Central memory CD8-positive, alpha-beta T cell (primary cell): Measurements from ENCODE around the gene CXCR5.

ENCODE experiments used
- ATAC-seq: fragments of 150-1000 bp; cut with Tn5 transposase; replicated peaks from 2 replicates; pipeline ENCODE4 v1.10.0; 2022; ENCODE audit warnings: mild to moderate bottlenecking, moderate FRiP score, moderate number of reproducible peaks; ENCODE audit not compliant: poor library complexity, severe bottlenecking; ENCODE audit errors: extremely low read depth
- DNase-seq, 2 donors: peaks; one replicate each; pipeline ENCODE4 v3.0.0; 2021; ENCODE audit warnings: low spot score in 2 of 2
- H3K27ac Mint-ChIP-seq: one replicate; pipeline ENCODE4 v1.8.0; 2022; ENCODE audit warnings: low read depth, mild to moderate bottlenecking, moderate library complexity, mixed read lengths
- H3K27me3 Mint-ChIP-seq: one replicate; pipeline ENCODE4 v1.8.0; 2022; ENCODE audit warnings: mixed read lengths
- H3K36me3 Mint-ChIP-seq: one replicate; pipeline ENCODE4 v1.8.0; 2022; ENCODE audit warnings: mild to moderate bottlenecking, moderate library complexity, mixed read lengths; ENCODE audit not compliant: insufficient read depth
- H3K4me1 Mint-ChIP-seq: one replicate; pipeline ENCODE4 v1.8.0; 2022; ENCODE audit warnings: mixed read lengths
- H3K4me3 Mint-ChIP-seq: one replicate; pipeline ENCODE4 v1.8.0; 2022; ENCODE audit warnings: mild to moderate bottlenecking, moderate library complexity, mixed read lengths
- H3K9me3 Mint-ChIP-seq: one replicate; pipeline ENCODE4 v1.8.0; 2022; ENCODE audit warnings: mixed read lengths

Gene CXCR5

GRCh38 chr11:118921929-118922744, 38.4 kb downstream of the CXCR5 start:
- Mint-ChIP-seq H3K27ac (peak overlapping the region; percentile 99), H3K27me3 (no peaks in the 10 kb centered on the region)

GRCh38 chr11:118922745-118923627, 39.3 kb downstream of the CXCR5 start:
- peaks cover 73% of the 10 kb centered on the region for H3K4me1 Mint-ChIP-seq
- H3K36me3 Mint-ChIP-seq = peaks cover 76% of the 10 kb centered on the region
- H3K27ac Mint-ChIP-seq = peak overlapping the region; percentile 97
- peak overlapping the region; percentile 84 for H3K4me3 Mint-ChIP-seq
- no peak for ATAC-seq
- no peaks in the 10 kb centered on the region for H3K27me3 Mint-ChIP-seq
- no peak for DNase-seq
- no peaks in the 10 kb centered on the region for H3K9me3 Mint-ChIP-seq

More at GRCh38 chr11:118921929-118922744, 38.4 kb downstream of the CXCR5 start:
- Mint-ChIP-seq H3K36me3 (peaks cover 80% of the 10 kb centered on the region), H3K4me1 (peaks cover 73% of the 10 kb centered on the region), H3K4me3 (peak overlapping the region; percentile 84), H3K9me3 (no peaks in the 10 kb centered on the region)
- ATAC-seq = no peak
- no peak for DNase-seq

- Mint-ChIP-seq H3K4me1 (peaks cover 73% of the 10 kb centered on the region), H3K9me3 (no peaks in the 10 kb centered on the region)
- no peak for ATAC-seq
Observed at GRCh38 chr11:118923721-118924587, 40.3 kb downstream of the CXCR5 start.

GRCh38 chr11:118924591-118925585, 41.2 kb downstream of the CXCR5 start:
- no peak for DNase-seq
- Mint-ChIP-seq H3K9me3 (no peaks in the 10 kb centered on the region), H3K4me1 (peaks cover 66% of the 10 kb centered on the region), H3K36me3 (peaks cover 78% of the 10 kb centered on the region), H3K4me3 (peak overlapping the region; percentile 84), H3K27me3 (no peaks in the 10 kb centered on the region), H3K27ac (peak overlapping the region; percentile 97)
- no peak for ATAC-seq

More at GRCh38 chr11:118923721-118924587, 40.3 kb downstream of the CXCR5 start:
- Mint-ChIP-seq H3K27me3 (no peaks in the 10 kb centered on the region), H3K4me3 (peak overlapping the region; percentile 84), H3K36me3 (peaks cover 81% of the 10 kb centered on the region), H3K27ac (peak overlapping the region; percentile 97)
- DNase-seq = peak in 1 of 2 donors; percentile 49

GRCh38 chr11:118927554-118928100, 43.9 kb downstream of the CXCR5 start:
- Mint-ChIP-seq H3K4me3 (peak overlapping the region; percentile 84), H3K4me1 (peaks cover 59% of the 10 kb centered on the region), H3K27ac (peak overlapping the region; percentile 97), H3K9me3 (no peaks in the 10 kb centered on the region), H3K27me3 (no peaks in the 10 kb centered on the region), H3K36me3 (peaks cover 64% of the 10 kb centered on the region)
- DNase-seq = no peak
- ATAC-seq = no peak

GRCh38 chr11:118928101-118928869, 44.6 kb downstream of the CXCR5 start:
- ATAC-seq = peak; percentile 70
- no peaks in the 10 kb centered on the region for H3K9me3 Mint-ChIP-seq
- H3K4me1 Mint-ChIP-seq = peaks cover 53% of the 10 kb centered on the region
- H3K4me3 Mint-ChIP-seq = peak overlapping the region; percentile 84
- H3K27ac Mint-ChIP-seq = peak overlapping the region; percentile 97
- DNase-seq = peak; percentile 94 to 96
- H3K27me3 Mint-ChIP-seq = no peaks in the 10 kb centered on the region
- peaks cover 58% of the 10 kb centered on the region for H3K36me3 Mint-ChIP-seq

- Mint-ChIP-seq H3K27me3 (no peaks in the 10 kb centered on the region), H3K9me3 (no peaks in the 10 kb centered on the region), H3K27ac (peak overlapping the region; percentile 97), H3K36me3 (peaks cover 52% of the 10 kb centered on the region), H3K4me1 (peaks cover 46% of the 10 kb centered on the region), H3K4me3 (peak overlapping the region; percentile 84)
- no peak for DNase-seq
- peak; percentile 1 for ATAC-seq
Observed at GRCh38 chr11:118928870-118929500, 45.3 kb downstream of the CXCR5 start.

GRCh38 chr11:118929501-118930093, 45.9 kb downstream of the CXCR5 start:
- peak overlapping the region; percentile 84 for H3K4me3 Mint-ChIP-seq
- peaks cover 41% of the 10 kb centered on the region for H3K4me1 Mint-ChIP-seq
- H3K27ac Mint-ChIP-seq = peak overlapping the region; percentile 97
- H3K9me3 Mint-ChIP-seq = no peaks in the 10 kb centered on the region
- no peaks in the 10 kb centered on the region for H3K27me3 Mint-ChIP-seq
- peak; percentile 9 for ATAC-seq
- H3K36me3 Mint-ChIP-seq = peaks cover 46% of the 10 kb centered on the region
- DNase-seq = peak; percentile 63 to 71

GRCh38 chr11:118930094-118930712, 46.5 kb downstream of the CXCR5 start:
- no peaks in the 10 kb centered on the region for H3K27me3 Mint-ChIP-seq
- H3K4me1 Mint-ChIP-seq = peaks cover 41% of the 10 kb centered on the region

More at GRCh38 chr11:118930094-118930712, 46.5 kb downstream of the CXCR5 start:
- Mint-ChIP-seq H3K4me3 (peak overlapping the region; percentile 84), H3K27ac (peak overlapping the region; percentile 97), H3K9me3 (no peaks in the 10 kb centered on the region), H3K36me3 (peaks cover 40% of the 10 kb centered on the region)
- ATAC-seq (peak; percentile 4), DNase-seq (peak; percentile 78 to 88)
